ENCODE data around the gene LGI2. TPM values are rescaled to one million over a fixed set of nuclear protein-coding genes. Genes with fewer than 3 reads are reported as not detected.
"Not testable (repeated sequence)": the region's sequence is repeated elsewhere in the genome, so short reads cannot be mapped to it uniquely, and the experiment has no call there.

Gene LGI2
- total RNA-seq, 2 experiments from 2014 or later = not detected

GRCh38 chr4:25070545-25070944 is 39.8 kb upstream of the LGI2 start:
- no peak for TF ChIP-seq CTCF (IDR thresholded peaks at IDR 0.05)
- H3K36me3 Mint-ChIP-seq (ENCODE audit: low read depth) = no peaks in the 10 kb centered on the region
- H3K9me3 Mint-ChIP-seq = no peaks in the 10 kb centered on the region
- no peak overlapping the region for H3K27ac Mint-ChIP-seq
- H3K27me3 Mint-ChIP-seq = peaks cover 4% of the 10 kb centered on the region
- ChIA-PET CTCF (no interaction called here), POLR2A (no interaction called here)
- DNase-seq (no peak), ATAC-seq (no peak)
- intact Hi-C loops (cut with micrococcal nuclease) = no loop called here
- H3K4me3 Mint-ChIP-seq = no peak overlapping the region
- no peaks in the 10 kb centered on the region for H3K4me1 Mint-ChIP-seq (ENCODE audit: low read depth)

GRCh38 chr4:25069014-25069413 is 38.3 kb upstream of the LGI2 start:
- Mint-ChIP-seq H3K27me3 (peaks cover 3% of the 10 kb centered on the region), H3K4me1 (ENCODE audit: low read depth) (no peaks in the 10 kb centered on the region), H3K27ac (no peak overlapping the region), H3K4me3 (no peak overlapping the region), H3K36me3 (ENCODE audit: low read depth) (no peaks in the 10 kb centered on the region), H3K9me3 (no peaks in the 10 kb centered on the region)
- TF ChIP-seq CTCF (IDR thresholded peaks at IDR 0.05) = no peak
- ATAC-seq = no peak
- ChIA-PET CTCF (no interaction called here), POLR2A (no interaction called here)
- no peak for DNase-seq
- intact Hi-C loops (cut with micrococcal nuclease) = no loop called here

- no peak overlapping the region for H3K4me3 Mint-ChIP-seq
- no peak for ATAC-seq
- DNase-seq = no peak
- H3K27ac Mint-ChIP-seq = no peak overlapping the region
- TF ChIP-seq CTCF (IDR thresholded peaks at IDR 0.05) = no peak
- ChIA-PET POLR2A (no interaction called here), CTCF (no interaction called here)
- intact Hi-C loops (cut with micrococcal nuclease) = no loop called here
- no peaks in the 10 kb centered on the region for H3K9me3 Mint-ChIP-seq
- H3K27me3 Mint-ChIP-seq = peaks cover 3% of the 10 kb centered on the region
- H3K4me1 Mint-ChIP-seq (ENCODE audit: low read depth) = no peaks in the 10 kb centered on the region
- H3K36me3 Mint-ChIP-seq (ENCODE audit: low read depth) = no peaks in the 10 kb centered on the region
Observed at GRCh38 chr4:25068386-25068785, 37.6 kb upstream of the LGI2 start.

GRCh38 chr4:25065932-25066590 is 35.3 kb upstream of the LGI2 start:
- DNase-seq = no peak
- H3K27ac Mint-ChIP-seq = no peak overlapping the region
- no peaks in the 10 kb centered on the region for H3K36me3 Mint-ChIP-seq (ENCODE audit: low read depth)
- intact Hi-C loops (cut with micrococcal nuclease) = no loop called here
- H3K4me3 Mint-ChIP-seq = no peak overlapping the region
- H3K27me3 Mint-ChIP-seq = peaks cover 5% of the 10 kb centered on the region
- no peaks in the 10 kb centered on the region for H3K4me1 Mint-ChIP-seq (ENCODE audit: low read depth)
- no peak for ATAC-seq
- POLR2A ChIA-PET = no interaction called here
- CTCF ChIA-PET = interaction anchor here (1.3 kb wide), 1 partner anchor 79 kb away, joined by 3 read pairs; no protein-coding TSS in a partner anchor
- H3K9me3 Mint-ChIP-seq = no peaks in the 10 kb centered on the region
- TF ChIP-seq CTCF (IDR thresholded peaks at IDR 0.05) = no peak

GRCh38 chr4:25065431-25065858 is 34.7 kb upstream of the LGI2 start:
- Mint-ChIP-seq H3K9me3 (no peaks in the 10 kb centered on the region), H3K27ac (no peak overlapping the region), H3K4me3 (no peak overlapping the region), H3K4me1 (ENCODE audit: low read depth) (no peaks in the 10 kb centered on the region), H3K27me3 (peaks cover 3% of the 10 kb centered on the region), H3K36me3 (ENCODE audit: low read depth) (no peaks in the 10 kb centered on the region)
- intact Hi-C loops (cut with micrococcal nuclease) = no loop called here
- POLR2A ChIA-PET = interaction anchor here (0.6 kb wide), 1 partner anchor 19 kb away, joined by 3 read pairs; no protein-coding TSS in a partner anchor
- CTCF ChIA-PET = interaction anchor here (1.3 kb wide), 1 partner anchor 79 kb away, joined by 3 read pairs; no protein-coding TSS in a partner anchor
- no peak for TF ChIP-seq CTCF (IDR thresholded peaks at IDR 0.05)
- DNase-seq (no peak), ATAC-seq (no peak)

GRCh38 chr4:25064447-25064846 is 33.7 kb upstream of the LGI2 start:
- H3K27ac Mint-ChIP-seq; intact Hi-C loops (cut with micrococcal nuclease); H3K4me3 Mint-ChIP-seq; ATAC-seq; H3K27me3 Mint-ChIP-seq; H3K36me3 Mint-ChIP-seq (ENCODE audit: low read depth); CTCF ChIA-PET; H3K9me3 Mint-ChIP-seq; H3K4me1 Mint-ChIP-seq (ENCODE audit: low read depth); DNase-seq: not testable (repeated sequence)
- POLR2A ChIA-PET = interaction anchor here (0.6 kb wide), 1 partner anchor 18 kb away, joined by 3 read pairs; no protein-coding TSS in a partner anchor
